ENCODE results near the gene AFP. TPM values are rescaled to one million over a fixed set of nuclear protein-coding genes. Genes with fewer than 3 reads are reported as not detected.

Gene AFP
- total and polyA plus RNA-seq, 2 of the 8 experiments (the other 6 are each of a cell fraction or from before 2014, with no cell fraction given), result 6.1 to 10.4 TPM

- Histone ChIP-seq H3K23me2 (ENCODE audit: low read depth, low read length) (no peaks in the 10 kb centered on the region), H3K9ac (replicated peaks in 1 of 4; ENCODE audit: extremely low read depth in 1 of 4, low read depth in 3 of 4, low read length in 3 of 4) (no peak overlapping the region), H2BK5ac (ENCODE audit: low read depth, low read length) (no peak overlapping the region), H3K79me1 (ENCODE audit: low read depth, low read length) (no peaks in the 10 kb centered on the region), H2BK12ac (ENCODE audit: low read depth, low read length) (no peak overlapping the region), H4K8ac (ENCODE audit: extremely low read depth, insufficient read depth, low read length) (no peak overlapping the region), H3K36me3 (ENCODE audit: control insufficient read depth in 2 of 4, insufficient read depth in 4 of 4, low read length in 3 of 4) (no peaks in the 10 kb centered on the region), H3K9me3 (ENCODE audit: insufficient read depth in 2 of 2, low read depth in 1 of 2, low read length in 1 of 2) (no peaks in the 10 kb centered on the region), H3K27me3 (replicated peaks in 1 of 4; ENCODE audit: control insufficient read depth in 3 of 4, extremely low read depth in 1 of 4, insufficient read depth in 3 of 4, low read length in 3 of 4) (no peaks in the 10 kb centered on the region), H3K4ac (replicated peaks; ENCODE audit: insufficient read length, low read depth, low read length) (no peak overlapping the region), H4K91ac (replicated peaks; ENCODE audit: insufficient read length, low read length) (no peak overlapping the region), H4K20me1 (replicated peaks in 1 of 2; ENCODE audit: control insufficient read depth in 1 of 2, insufficient read depth in 2 of 2, low read length in 2 of 2) (no peaks in the 10 kb centered on the region), H2BK20ac (ENCODE audit: low read length) (no peak overlapping the region), H2AK5ac (ENCODE audit: low read depth, low read length) (no peak overlapping the region), H3K23ac (ENCODE audit: insufficient read length) (no peak overlapping the region), H3K27ac (ENCODE audit: low read depth, low read length) (no peak overlapping the region), H2AFZ (ENCODE audit: low read length) (no peak overlapping the region), H2BK120ac (replicated peaks; ENCODE audit: low read depth, low read length) (no peak overlapping the region), H3K14ac (ENCODE audit: insufficient read length) (no peak overlapping the region), H3K4me1 (replicated peaks in 1 of 4; ENCODE audit: control insufficient read depth in 3 of 4, insufficient read depth in 4 of 4, low read length in 3 of 4) (no peaks in the 10 kb centered on the region), H3K4me3 (ENCODE audit: extremely low read depth in 1 of 4, insufficient read depth in 2 of 4, low read depth in 3 of 4, low read length in 4 of 4) (no peak overlapping the region), H2BK15ac (ENCODE audit: low read length) (no peak overlapping the region), H3K56ac (replicated peaks; ENCODE audit: insufficient read length, low read depth, low read length) (no peak overlapping the region), H4K5ac (ENCODE audit: insufficient read length, low read depth, low read length) (no peak overlapping the region), H3K79me2 (ENCODE audit: control insufficient read depth in 1 of 2, insufficient read depth in 2 of 2, low read length in 2 of 2) (no peaks in the 10 kb centered on the region), H3K4me2 (ENCODE audit: insufficient read depth in 1 of 2, low read depth in 2 of 2, low read length in 2 of 2) (no peak overlapping the region), H3K18ac (ENCODE audit: extremely low read depth, low read length) (no peak overlapping the region)
- ChIA-PET POLR2A (ENCODE audit: partially characterized antibody) (no interaction called here), CTCF (ENCODE audit: partially characterized antibody) (interaction anchor here (0.9 to 6.9 kb wide), 13 partner anchors 9 to 120 kb away, joined by 3 to 83 read pairs (median 5); no protein-coding TSS in a partner anchor)
- no peak for DNase-seq (ENCODE audit: low read depth in 1 of 2, low spot score in 2 of 2)
- WGBS, 2 experiments (ENCODE audit: extremely low coverage in 1 of 2, insufficient coverage in 1 of 2, insufficient read length in 1 of 2, insufficient replicate concordance in 2 of 2, low coverage in 1 of 2, low lambda C conversion rate in 2 of 2, missing lambda C conversion rate in 1 of 2), result 92% methylated on average over 2 of the region's 2 CpGs; no CpG with 5 or more reads in 1 of the 2 experiments
- no peak for FAIRE-seq
- TF ChIP-seq CREB1 (IDR thresholded peaks at IDR 0.05), result no peak
- TF ChIP-seq CTBP2 (IDR thresholded peaks at IDR 0.05; ENCODE audit: borderline replicate concordance, insufficient read depth, insufficient read length, low read length), result no peak
- TF ChIP-seq NRF1 (IDR thresholded peaks at IDR 0.05; ENCODE audit: low read depth, low read length), result no peak
- TF ChIP-seq TAF7 (optimal IDR thresholded peaks at IDR 0.05; ENCODE audit: borderline replicate concordance, low read depth, low read length), result no peak
Measured at GRCh38 chr4:73433140-73433539, 2.9 kb upstream of the AFP start.
